ENCODE data around the gene MSANTD1.
A peak's percentile ranks its signal among the peaks of the same experiment; 100 is the strongest.
"Not testable (repeated sequence)": the region's sequence is repeated elsewhere in the genome, so short reads cannot be mapped to it uniquely, and the experiment has no call there.

The MSANTD1 gene

DNA sequence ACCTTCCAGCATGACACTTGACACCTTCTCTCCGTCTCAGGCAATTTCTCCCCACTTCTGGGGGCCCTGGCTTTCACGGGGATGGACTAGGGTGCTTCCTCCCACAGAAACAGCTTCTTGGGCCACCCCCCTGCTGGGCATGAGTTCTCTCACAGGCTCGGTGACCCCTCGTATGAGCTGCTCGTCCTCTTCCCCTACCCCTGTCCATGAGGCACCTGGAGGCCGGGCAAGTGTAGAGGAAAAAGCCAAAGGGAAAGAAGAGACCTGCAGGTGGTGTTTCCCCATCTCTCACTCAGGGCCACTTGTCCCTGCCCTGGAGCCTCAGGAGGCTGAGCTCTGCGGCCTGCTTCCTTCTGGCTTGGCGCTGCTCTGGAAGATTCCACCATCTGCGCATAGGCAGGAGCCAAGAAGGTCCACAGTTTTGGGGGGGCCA lies 41.9 kb downstream of the MSANTD1 start:
- no peak for DNase-seq (ENCODE audit: low read depth in 2 of 2)

DNA sequence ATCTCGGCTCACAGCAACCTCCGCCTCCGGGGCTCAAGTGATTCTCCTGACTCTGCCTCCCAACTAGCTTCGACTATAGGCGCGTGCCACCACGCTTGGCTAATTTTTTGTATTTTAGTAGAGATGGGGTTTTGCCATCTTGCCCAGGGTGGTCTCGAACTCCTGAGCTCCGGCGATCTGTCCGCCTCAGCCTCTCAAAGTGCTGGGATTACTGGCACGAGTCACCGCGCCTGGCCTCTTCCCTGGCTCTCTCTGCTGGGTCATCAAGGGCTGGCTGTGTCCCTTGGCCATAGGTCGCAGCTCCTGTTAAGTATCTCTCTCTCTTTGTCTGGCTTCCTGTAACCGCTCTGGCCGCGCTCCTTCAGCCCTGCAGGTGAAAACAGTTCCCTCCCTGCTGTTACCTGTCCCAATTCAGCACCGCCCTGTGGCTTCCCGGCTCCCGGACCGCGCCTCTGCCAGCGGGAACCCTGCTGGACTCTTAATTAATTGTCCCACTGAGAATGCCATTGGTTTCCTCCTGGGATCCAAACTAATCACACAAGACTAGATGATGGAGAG lies 42.5 kb downstream of the MSANTD1 start:
- DNase-seq (ENCODE audit: low read depth in 2 of 2) = no peak

GRCh38 chr4:3291969-3292570 lies 43.1 kb downstream of the MSANTD1 start:
- DNase-seq (ENCODE audit: low read depth in 2 of 2) = peak in 1 of 2 donors; percentile 19

- DNase-seq (ENCODE audit: low read depth in 2 of 2) = peak; percentile 80 to 88
Observed at GRCh38 chr4:3292571-3293400, 43.8 kb downstream of the MSANTD1 start, which contains the start of gene RGS12. TSS of gene RGS12 (plus strand) at chr4:3293021. CDS start at chr4:3316171, 23,150 bp downstream.

GRCh38 chr4:3293401-3294391 lies 44.7 kb downstream of the MSANTD1 start:
- DNase-seq (ENCODE audit: low read depth in 2 of 2) = no peak

- DNase-seq (ENCODE audit: low read depth in 2 of 2) = no peak
Observed at GRCh38 chr4:3294401-3295241, 45.7 kb downstream of the MSANTD1 start.

GRCh38 chr4:3295837-3296624 lies 47.1 kb downstream of the MSANTD1 start:
- DNase-seq (ENCODE audit: low read depth in 2 of 2) = no peak

DNA sequence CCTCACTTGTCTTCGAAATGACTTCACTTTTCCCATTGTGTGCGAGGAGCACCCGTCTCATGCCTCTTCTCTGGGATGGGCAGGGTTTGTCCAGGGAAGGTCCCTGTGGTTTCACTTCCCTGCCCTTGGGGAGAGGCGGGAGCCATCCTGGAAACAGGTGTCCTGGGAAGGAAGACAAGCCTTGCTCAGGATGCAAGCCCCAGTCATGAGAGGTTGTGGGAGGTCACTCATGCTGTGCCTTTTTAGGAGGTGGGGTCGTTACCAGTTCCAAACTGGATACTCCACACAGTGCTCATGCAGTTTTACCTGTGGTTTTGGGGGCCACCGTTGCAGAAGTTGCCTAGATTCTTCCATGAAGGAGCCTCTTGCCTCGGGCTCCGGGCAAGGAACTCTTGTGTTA lies 47.7 kb downstream of the MSANTD1 start:
- no peak for DNase-seq (ENCODE audit: low read depth in 2 of 2)

- no peak for DNase-seq (ENCODE audit: low read depth in 2 of 2)
Observed at GRCh38 chr4:3297066-3297859, 48.3 kb downstream of the MSANTD1 start.

DNA sequence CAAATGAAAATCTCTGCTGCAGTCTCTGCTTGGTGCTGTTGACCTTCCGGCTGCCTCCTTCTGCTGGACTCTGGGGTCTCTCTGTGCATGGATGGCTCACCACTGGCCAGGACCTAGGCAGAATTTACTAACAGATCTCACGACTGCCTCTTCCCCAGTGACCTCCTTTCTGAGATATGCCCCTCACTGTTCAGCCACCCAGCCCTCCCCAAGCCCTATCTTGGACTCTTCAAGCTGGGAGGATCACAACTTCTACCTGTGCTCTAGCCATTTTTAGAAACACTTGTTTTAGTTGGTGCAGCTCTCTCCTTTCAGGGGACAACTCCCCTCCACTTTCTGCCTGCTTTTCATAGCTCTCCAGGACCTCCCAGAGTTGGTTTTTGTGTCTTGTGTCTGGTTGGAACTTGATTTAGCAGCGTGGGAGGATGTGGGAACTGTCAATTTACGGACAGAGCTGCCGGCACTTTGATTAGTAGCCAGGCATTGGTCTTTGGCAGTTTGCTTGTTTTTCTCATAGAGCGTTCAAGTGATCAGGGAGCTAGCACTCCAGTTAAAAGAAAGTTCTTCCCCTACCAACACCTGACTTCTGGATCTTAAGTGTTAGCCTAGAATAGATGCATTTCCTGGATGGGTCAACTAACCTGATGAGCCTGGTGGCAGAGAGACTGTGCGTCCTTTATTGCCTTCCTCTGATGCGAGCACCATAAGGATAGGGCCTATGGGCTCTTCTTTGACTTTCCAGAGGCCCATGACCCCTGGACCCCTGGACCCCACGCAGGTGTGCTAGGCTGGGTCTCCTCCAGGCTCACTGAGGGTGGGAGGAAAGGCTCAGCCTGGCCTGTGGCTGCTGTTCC lies 50.4 kb downstream of the MSANTD1 start:
- DNase-seq (ENCODE audit: low read depth in 2 of 2) = no peak

DNA sequence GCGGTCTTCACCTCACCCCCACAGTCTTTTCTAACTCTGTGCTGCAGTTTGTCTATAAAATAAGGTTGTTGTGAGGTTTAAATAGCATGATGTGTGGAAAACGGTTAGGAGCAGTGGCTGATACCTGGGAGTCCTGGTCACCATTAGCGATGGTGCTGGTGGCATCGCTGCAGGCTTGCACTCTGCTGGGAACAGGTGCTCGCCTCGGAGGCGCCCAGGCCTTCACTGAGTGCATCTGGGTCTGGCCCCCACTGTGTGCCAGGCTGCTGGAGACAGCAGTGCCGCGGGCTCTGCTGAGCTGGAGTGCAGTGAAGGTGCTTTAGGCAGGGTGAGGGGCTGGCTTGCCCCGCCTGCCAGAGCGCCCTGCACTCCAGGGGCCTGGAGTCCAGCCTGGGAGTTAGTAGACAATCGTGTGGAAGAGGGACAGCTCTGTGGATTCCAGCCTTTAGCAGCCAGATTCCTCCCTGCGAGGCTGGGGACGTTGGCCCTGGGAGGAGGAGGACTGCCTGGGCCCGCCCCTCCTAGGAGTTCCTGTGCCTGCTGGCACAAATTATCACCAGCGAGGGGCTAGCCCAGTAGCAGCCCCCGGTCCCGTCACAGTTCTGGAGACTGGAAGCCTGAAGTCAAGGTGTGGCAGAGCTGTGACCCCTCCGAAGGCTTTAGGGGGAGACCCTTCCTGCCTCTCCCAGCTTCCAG lies 51.2 kb downstream of the MSANTD1 start:
- DNase-seq (ENCODE audit: low read depth in 2 of 2) = no peak

DNA sequence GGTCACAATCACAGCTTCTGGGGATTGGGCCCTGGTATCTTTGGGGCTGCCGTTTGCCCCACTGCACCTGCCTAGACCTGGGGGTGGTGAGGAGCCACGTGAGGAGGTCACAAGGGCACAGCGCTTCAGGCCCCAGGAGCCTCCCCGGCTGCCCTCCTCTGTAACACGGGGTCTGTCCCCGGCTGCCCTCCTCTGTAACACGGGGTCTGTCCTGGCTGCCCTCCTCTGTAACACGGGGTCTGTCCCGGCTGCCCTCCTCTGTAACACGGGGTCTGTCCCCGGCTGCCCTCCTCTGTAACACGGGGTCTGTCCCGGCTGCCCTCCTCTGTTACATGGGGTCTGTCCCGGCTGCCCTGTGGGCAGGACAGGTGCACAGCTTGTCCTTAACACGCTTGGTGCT lies 51.9 kb downstream of the MSANTD1 start:
- not testable (repeated sequence) for DNase-seq (ENCODE audit: low read depth in 2 of 2)

DNA sequence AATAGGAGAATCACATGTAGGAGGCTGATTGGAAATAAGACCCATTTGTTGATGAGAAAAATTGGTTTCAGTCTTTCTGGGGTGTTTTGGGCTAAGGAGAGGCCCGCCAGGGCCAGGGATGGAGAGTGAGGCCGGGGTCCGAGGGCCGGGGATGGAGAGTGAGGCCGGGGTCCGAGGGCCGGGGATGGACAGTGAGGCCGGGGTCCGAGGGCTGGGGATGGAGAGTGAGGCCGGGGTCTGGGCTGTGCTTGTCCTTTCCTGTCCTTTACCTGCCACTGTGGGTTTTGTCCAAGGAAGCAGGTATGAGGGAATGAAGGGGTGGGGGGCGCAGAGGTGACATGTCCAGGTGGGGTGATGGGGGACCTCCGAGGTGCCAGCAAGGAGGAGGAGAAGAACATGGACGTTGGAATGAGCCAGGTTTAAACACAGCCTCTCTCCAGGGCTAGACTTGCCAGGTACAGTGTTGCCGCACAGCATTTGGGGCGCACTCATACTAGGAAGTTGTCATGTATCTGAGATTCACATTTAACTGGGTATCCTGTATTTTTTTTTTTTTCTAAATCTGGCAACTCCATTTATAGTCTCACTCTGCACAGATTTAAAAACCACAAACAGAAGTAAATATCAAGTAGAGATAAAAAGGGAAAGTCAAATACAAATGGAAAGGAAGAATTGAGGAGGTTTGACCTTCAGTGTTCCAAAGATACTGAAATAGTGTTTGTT lies 52.7 kb downstream of the MSANTD1 start:
- DNase-seq (ENCODE audit: low read depth in 2 of 2) = no peak

GRCh38 chr4:3302173-3302785 lies 53.3 kb downstream of the MSANTD1 start:
- peak; percentile 39 to 42 for DNase-seq (ENCODE audit: low read depth in 2 of 2)

- no peak for DNase-seq (ENCODE audit: low read depth in 2 of 2)
Observed at GRCh38 chr4:3302786-3303564, 54.0 kb downstream of the MSANTD1 start.

DNA sequence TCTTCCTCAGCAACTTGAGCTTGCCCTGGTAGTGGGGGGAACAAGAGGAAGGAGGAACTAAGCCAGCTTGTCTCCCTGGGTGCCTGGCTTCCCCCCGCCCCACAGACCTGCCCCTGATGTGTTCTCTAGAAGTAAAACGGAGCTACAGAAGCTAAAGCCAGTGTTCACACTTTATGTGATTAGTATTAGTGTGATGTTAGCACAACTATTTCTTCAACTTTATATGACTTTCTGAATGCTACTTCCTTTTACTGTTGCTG lies 54.5 kb downstream of the MSANTD1 start:
- DNase-seq (ENCODE audit: low read depth in 2 of 2) = no peak
